Mammary epithelial cell (primary cell): ENCODE data around the gene ZNF44.

Experiments used
- EZH2 ChIP-seq: IDR thresholded peaks from 2 replicates; pipeline ENCODE4 v1.6.1; 2012; ENCODE audit warnings: low read length, inconsistent platforms, borderline replicate concordance
- TF ChIP-seq, protein P1 (sequence below), 2 donors: IDR thresholded peaks in 1 of 2; conservative IDR thresholded peaks in 1 of 2; 2 replicates each; pipeline ENCODE4 v1.5.1; 2011 to 2012; ENCODE audit warnings: inconsistent platforms in 2 of 2, low read length in 2 of 2, mild to moderate bottlenecking in 2 of 2, control low read depth in 1 of 2, low read depth in 1 of 2; ENCODE audit not compliant: insufficient read depth in 1 of 2; ENCODE audit errors: extremely low read depth in 1 of 2

DNA sequence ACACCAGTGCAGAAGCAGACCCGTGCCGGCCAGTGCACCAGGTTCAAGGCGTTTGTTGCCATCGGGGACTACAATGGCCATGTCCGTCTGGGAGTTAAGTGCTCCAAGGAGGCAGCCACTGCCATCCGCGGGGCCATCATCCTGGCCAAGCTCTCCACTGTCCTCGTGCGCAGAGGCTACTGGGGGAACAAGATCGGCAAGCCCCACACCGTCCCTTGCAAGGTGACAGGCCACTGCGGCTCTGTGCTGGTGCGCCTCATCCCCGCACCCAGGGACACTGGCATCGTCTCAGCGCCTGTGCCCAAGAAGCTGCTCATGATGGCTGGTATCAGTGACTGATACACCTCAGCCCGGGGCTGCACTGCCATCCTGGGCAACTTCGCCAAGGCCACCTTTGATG lies 10.1 kb downstream of the ZNF44 start:
- TF ChIP-seq, protein P1, sequence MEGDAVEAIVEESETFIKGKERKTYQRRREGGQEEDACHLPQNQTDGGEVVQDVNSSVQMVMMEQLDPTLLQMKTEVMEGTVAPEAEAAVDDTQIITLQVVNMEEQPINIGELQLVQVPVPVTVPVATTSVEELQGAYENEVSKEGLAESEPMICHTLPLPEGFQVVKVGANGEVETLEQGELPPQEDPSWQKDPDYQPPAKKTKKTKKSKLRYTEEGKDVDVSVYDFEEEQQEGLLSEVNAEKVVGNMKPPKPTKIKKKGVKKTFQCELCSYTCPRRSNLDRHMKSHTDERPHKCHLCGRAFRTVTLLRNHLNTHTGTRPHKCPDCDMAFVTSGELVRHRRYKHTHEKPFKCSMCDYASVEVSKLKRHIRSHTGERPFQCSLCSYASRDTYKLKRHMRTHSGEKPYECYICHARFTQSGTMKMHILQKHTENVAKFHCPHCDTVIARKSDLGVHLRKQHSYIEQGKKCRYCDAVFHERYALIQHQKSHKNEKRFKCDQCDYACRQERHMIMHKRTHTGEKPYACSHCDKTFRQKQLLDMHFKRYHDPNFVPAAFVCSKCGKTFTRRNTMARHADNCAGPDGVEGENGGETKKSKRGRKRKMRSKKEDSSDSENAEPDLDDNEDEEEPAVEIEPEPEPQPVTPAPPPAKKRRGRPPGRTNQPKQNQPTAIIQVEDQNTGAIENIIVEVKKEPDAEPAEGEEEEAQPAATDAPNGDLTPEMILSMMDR (conservative IDR thresholded peaks at IDR 0.05 in 1 of 2, IDR thresholded peaks at IDR 0.05 in 1 of 2; ENCODE audit: extremely low read depth in 1 of 2, insufficient read depth in 1 of 2, low read depth in 1 of 2, low read length in 2 of 2), result no peak
- no peak for TF ChIP-seq EZH2
